GM10266 (cell line): ENCODE data around the gene ELOVL1.
A peak's percentile ranks its signal among the peaks of the same experiment; 100 is the strongest.

Experiments used
- DNase-seq: peaks from one replicate; pipeline ENCODE4 v3.0.0; 2012; ENCODE audit errors: extremely low spot score
- CTCF ChIP-seq: IDR thresholded peaks from 2 replicates; pipeline ENCODE4 v1.5.1; 2012; ENCODE audit warnings: mild to moderate bottlenecking, low read depth; ENCODE audit not compliant: control insufficient read depth, insufficient read depth; ENCODE audit errors: missing control alignments

Gene ELOVL1

GRCh38 chr1:43368646-43369020 is 822 bp upstream of the ELOVL1 start:
- no peak for TF ChIP-seq CTCF

DNA sequence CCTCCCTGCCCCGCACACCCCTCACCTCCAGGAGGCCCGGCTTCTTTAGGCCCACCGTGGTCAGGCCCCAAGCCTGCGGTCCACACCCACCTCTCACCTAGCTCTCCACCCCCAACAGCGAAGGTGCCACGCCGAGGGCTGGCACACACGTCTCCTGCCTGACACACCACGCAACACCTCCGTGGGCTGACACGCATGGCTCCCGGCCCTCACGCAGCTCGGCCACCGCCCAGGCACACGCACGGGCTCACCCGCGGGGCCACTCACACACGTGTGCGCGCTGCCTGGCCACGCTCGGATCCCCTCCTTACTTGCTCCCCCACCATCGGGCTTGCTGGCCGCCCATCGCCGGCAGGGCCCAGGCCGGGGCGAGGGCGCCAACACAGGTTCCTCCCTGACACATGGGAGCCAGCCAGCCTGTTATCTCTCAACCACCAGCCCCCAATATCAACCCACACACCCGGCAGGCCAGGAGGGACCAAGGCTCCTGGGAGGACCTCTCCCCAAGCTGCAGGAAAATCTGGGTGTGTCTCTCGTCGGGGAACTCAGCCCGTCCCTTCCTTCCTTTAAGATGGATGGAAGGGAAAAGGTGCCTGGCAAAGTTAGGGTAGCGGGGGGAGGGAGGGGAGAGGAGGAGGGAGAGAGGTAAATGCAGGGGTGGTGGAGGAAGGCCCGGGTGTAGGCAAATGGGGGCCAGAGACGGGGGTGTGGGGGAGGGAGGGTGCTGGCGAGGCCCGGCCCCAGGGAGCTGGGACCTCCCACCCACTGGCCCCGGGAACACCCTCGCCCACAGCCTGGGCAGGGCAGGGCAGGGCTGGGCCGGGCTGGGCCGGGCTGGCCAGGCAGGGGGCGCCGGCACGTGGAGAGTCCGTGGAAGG is 546 bp downstream of the ELOVL1 start:
- TF ChIP-seq CTCF = no peak
- peak; percentile 52 for DNase-seq

More at GRCh38 chr1:43368646-43369020, 822 bp upstream of the ELOVL1 start:
- DNase-seq = no peak

GRCh38 chr1:43366601-43367025 is 1.2 kb downstream of the ELOVL1 start:
- DNase-seq = no peak
- no peak for TF ChIP-seq CTCF

- TF ChIP-seq CTCF = no peak
- no peak for DNase-seq
These were observed 1.6 kb downstream of the ELOVL1 start for GRCh38 chr1:43366179-43366578.

DNA sequence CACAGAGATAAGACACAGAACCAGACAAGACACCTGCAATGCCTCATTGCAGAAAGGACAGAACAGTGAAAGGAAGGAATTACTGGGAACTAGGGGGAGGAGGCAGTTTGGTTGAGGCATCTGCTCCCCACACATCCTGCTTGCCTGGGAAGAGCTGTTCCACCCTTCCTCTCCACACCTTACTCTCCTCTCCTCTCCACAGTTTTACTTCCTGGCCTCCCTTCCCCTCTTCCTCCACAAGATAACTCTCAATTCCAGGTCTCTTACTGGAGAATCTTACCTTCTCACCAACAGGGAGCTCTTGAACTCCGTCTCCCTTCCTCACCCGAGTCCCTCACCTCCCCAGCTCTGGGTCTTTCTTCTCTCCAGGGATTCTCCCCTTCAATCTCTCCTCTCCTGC is 2.1 kb downstream of the ELOVL1 start:
- no peak for TF ChIP-seq CTCF
- no peak for DNase-seq

- no peak for DNase-seq
- TF ChIP-seq CTCF = no peak
These were observed 3.8 kb downstream of the ELOVL1 start for GRCh38 chr1:43363935-43364525.
